Lower leg skin (tissue), 4 donors: ENCODE measurements around the gene CCDC74A. TPM values are rescaled to one million over a fixed set of nuclear protein-coding genes. Genes with fewer than 3 reads are reported as not detected.
"Not testable (repeated sequence)": the region's sequence is repeated elsewhere in the genome, so short reads cannot be mapped to it uniquely, and the experiment has no call there.

Experiments used
- DNase-seq, 2 donors: peaks; one replicate each; pipeline ENCODE4 v3.0.0-alpha.2; 2019; ENCODE audit warnings: low spot score in 2 of 2
- H3K4me3 ChIP-seq: fragments of 200-600 bp; sonication (generic); 2 replicates; pipeline ENCODE4 v1.5.1; 2017; ENCODE audit warnings: mild to moderate bottlenecking, low read depth; ENCODE audit not compliant: poor library complexity, severe bottlenecking
- CTCF ChIP-seq, 3 donors: fragments of 450-650 bp; IDR thresholded peaks; one replicate each; pipeline ENCODE4 v1.5.1; 2016; ENCODE audit warnings: antibody characterized with exemption in 3 of 3, mild to moderate bottlenecking in 3 of 3, moderate library complexity in 2 of 3
- POLR2A ChIP-seq, 2 donors: fragments of 450-650 bp; IDR thresholded peaks; one replicate each; pipeline ENCODE4 v1.6.1; 2016 to 2017; ENCODE audit warnings: antibody characterized with exemption in 2 of 2, mild to moderate bottlenecking in 1 of 2, moderate library complexity in 1 of 2
- WGBS, 2 donors: methylation state at CpG; one replicate each; pipeline ENCODE4 v1.1.5; 2018; 5-methylcytosine and 5-hydroxymethylcytosine counted together
- intact Hi-C: fragments of 100-400 bp; cut with DNase I; formaldehyde crosslinking; loops from one replicate; pipeline ENCODE4 v1.15.0; 2023; ENCODE audit warnings: low total_unique reads
- total RNA-seq, 4 donors: library from RNA; depleted of rRNA; stranded (reverse); fragments of >200 nt; gene quantifications; one replicate each; pipeline ENCODE4 v1.1.0, GENCODE V29; 2016

CCDC74A gene
- total RNA-seq, 4 donors from 2014 or later, result 5.9 to 15.4 (median 8.5) TPM

- H3K4me3 ChIP-seq, result no peak overlapping the region
- intact Hi-C loops, result no loop called here
- TF ChIP-seq POLR2A (IDR thresholded peaks at IDR 0.05) (no peak), CTCF (IDR thresholded peaks at IDR 0.05) (no peak)
- WGBS, 2 donors, result 79 to 87% methylated on average over 14 of the region's 14 CpGs
- no peak for DNase-seq
These were observed 39.1 kb upstream of the CCDC74A start for GRCh38 chr2:131488306-131489205.

- intact Hi-C loops, DNase-seq: not testable (repeated sequence)
- 71% methylated on average over 18 to 20 of the region's 20 CpGs for whole genome bisulfite sequencing, 2 donors
- H3K4me3 ChIP-seq, result peak overlapping the region; percentile 10
These were observed 36.8 kb upstream of the CCDC74A start for GRCh38 chr2:131490616-131491468.

GRCh38 chr2:131491469-131491836 lies 36.2 kb upstream of the CCDC74A start:
- 16 to 19% methylated on average over 8 to 11 of the region's 22 CpGs for WGBS, 2 donors
- intact Hi-C loops, DNase-seq: not testable (repeated sequence)
- peak overlapping the region; percentile 10 for H3K4me3 ChIP-seq

- peak within 1 kb of the TSS; percentile 78 for H3K4me3 ChIP-seq
- 0 to 4% methylated on average over 22 to 27 of the region's 53 CpGs for WGBS, 2 donors
- DNase-seq, intact Hi-C loops: not testable (repeated sequence)
These were observed 35.7 kb upstream of the CCDC74A start, which contains the start of gene MZT2A for GRCh38 chr2:131492015-131492417. Gene MZT2A, minus strand, starts transcription at chr2:131492397. Its CDS starts 21 bp downstream, at chr2:131492376.

- TF ChIP-seq CTCF (IDR thresholded peaks at IDR 0.05), result no peak
- no peak for TF ChIP-seq POLR2A (IDR thresholded peaks at IDR 0.05)
- H3K4me3 ChIP-seq, result peak overlapping the region; percentile 78
- intact Hi-C loops, result no loop called here
- WGBS, 2 donors, result 0% methylated on average over 52 to 57 of the region's 79 CpGs
- DNase-seq, result peak; percentile 86 to 96
These were observed 35.1 kb upstream of the CCDC74A start for GRCh38 chr2:131492418-131493198.

GRCh38 chr2:131493199-131493968 lies 34.3 kb upstream of the CCDC74A start:
- peak overlapping the region; percentile 78 for H3K4me3 ChIP-seq
- 1% methylated on average over 26 to 40 of the region's 40 CpGs for WGBS, 2 donors
- no peak for TF ChIP-seq CTCF (IDR thresholded peaks at IDR 0.05)
- no peak for TF ChIP-seq POLR2A (IDR thresholded peaks at IDR 0.05)
- no peak for DNase-seq
- intact Hi-C loops, result no loop called here

- intact Hi-C loops, result not testable (repeated sequence)
- 75 to 97% methylated on average over 1 of the region's 1 CpG for WGBS, 2 donors
These were observed 32.2 kb upstream of the CCDC74A start for GRCh38 chr2:131495506-131495905.

GRCh38 chr2:131498321-131498973 lies 29.2 kb upstream of the CCDC74A start:
- DNase-seq, H3K4me3 ChIP-seq, intact Hi-C loops: not testable (repeated sequence)
- 78 to 82% methylated on average over 8 of the region's 8 CpGs for WGBS, 2 donors

More at GRCh38 chr2:131495506-131495905, 32.2 kb upstream of the CCDC74A start:
- H3K4me3 ChIP-seq, DNase-seq: not testable (repeated sequence)

- H3K4me3 ChIP-seq, intact Hi-C loops, DNase-seq: not testable (repeated sequence)
- WGBS, 2 donors, result 97 to 99% methylated on average over 4 of the region's 4 CpGs
These were observed 24.1 kb upstream of the CCDC74A start for GRCh38 chr2:131503587-131503986.
